Naive thymus-derived CD4-positive, alpha-beta T cell (primary cell): ENCODE results near the gene SETD2. TPM values are rescaled to one million over a fixed set of nuclear protein-coding genes. Genes with fewer than 3 reads are reported as not detected.
A peak's percentile ranks its signal among the peaks of the same experiment; 100 is the strongest.
"Not testable (repeated sequence)": the region's sequence is repeated elsewhere in the genome, so short reads cannot be mapped to it uniquely, and the experiment has no call there.

ENCODE experiments used
- ATAC-seq: fragments of 150-1000 bp; cut with Tn5 transposase; 2 replicates; pipeline ENCODE4 v1.10.0; 2021; ENCODE audit warnings: mild to moderate bottlenecking, moderate library complexity
- CTCF ChIA-PET: fragments of 350-600 bp; sonication (Branson Sonifier 250); formaldehyde crosslinking; loops from one replicate; lab custom pipeline; 2021; ENCODE audit warnings: antibody characterized with exemption; lab: Charles Lee
- POLR2A ChIA-PET: fragments of 350-600 bp; sonication (Branson Sonifier 250); formaldehyde crosslinking; loops from one replicate; lab custom pipeline; 2021; ENCODE audit warnings: antibody characterized with exemption, inconsistent platforms; lab: Charles Lee
- DNase-seq, 9 donors: peaks; one replicate each; pipeline versions ENCODE4 v3.0.0 to v3.0.0-alpha.2; 2020 to 2022; ENCODE audit warnings: mixed read lengths in 1 of 9
- H3K27ac ChIP-seq: one replicate; pipeline ENCODE4 v1.7.0; 2013; ENCODE audit warnings: mild to moderate bottlenecking, low read depth, low read length, moderate library complexity
- H3K27me3 ChIP-seq, 2 donors: one replicate each; pipeline ENCODE4 v1.7.0; 2013; ENCODE audit warnings: low read length in 2 of 2, mild to moderate bottlenecking in 2 of 2, moderate library complexity in 2 of 2; ENCODE audit not compliant: control insufficient read depth in 2 of 2, insufficient read depth in 2 of 2
- H3K36me3 ChIP-seq, 3 experiments: 1 replicate in 2 of 3; 2 replicates in 1 of 3; pipeline ENCODE4 v1.7.0; 2013; ENCODE audit warnings: low read length in 3 of 3, mild to moderate bottlenecking in 3 of 3, moderate library complexity in 1 of 3; ENCODE audit not compliant: insufficient read depth in 3 of 3, control insufficient read depth in 2 of 3
- H3K4me1 ChIP-seq, 2 donors: one replicate each; pipeline ENCODE4 v1.7.0; 2013; ENCODE audit warnings: low read length in 2 of 2, mild to moderate bottlenecking in 2 of 2, moderate library complexity in 1 of 2; ENCODE audit not compliant: control insufficient read depth in 2 of 2, insufficient read depth in 2 of 2
- H3K4me3 ChIP-seq: 2 replicates; pipeline ENCODE4 v1.7.0; 2013; ENCODE audit warnings: mild to moderate bottlenecking, low read length
- H3K9me3 ChIP-seq, 3 experiments: 1 replicate in 2 of 3; 2 replicates in 1 of 3; pipeline ENCODE4 v1.7.0; 2013; ENCODE audit warnings: low read length in 3 of 3; ENCODE audit not compliant: control insufficient read depth in 2 of 3
- H3K27ac Mint-ChIP-seq, 9 donors: one replicate each; pipeline ENCODE4 v1.8.0; 2020 to 2022; ENCODE audit warnings: mixed read lengths in 9 of 9, mild to moderate bottlenecking in 8 of 9, moderate library complexity in 5 of 9, inconsistent platforms in 2 of 9
- H3K27me3 Mint-ChIP-seq, 5 donors: one replicate each; pipeline ENCODE4 v1.8.0; 2021 to 2022; ENCODE audit warnings: mixed read lengths in 5 of 5, mild to moderate bottlenecking in 1 of 5
- H3K36me3 Mint-ChIP-seq, 5 donors: one replicate each; pipeline ENCODE4 v1.8.0; 2020 to 2022; ENCODE audit warnings: mixed read lengths in 5 of 5, mild to moderate bottlenecking in 3 of 5, inconsistent platforms in 1 of 5
- H3K4me1 Mint-ChIP-seq, 7 donors: one replicate each; pipeline ENCODE4 v1.8.0; 2020 to 2022; ENCODE audit warnings: mixed read lengths in 7 of 7, mild to moderate bottlenecking in 3 of 7, inconsistent platforms in 1 of 7
- H3K4me3 Mint-ChIP-seq, 10 donors: one replicate each; pipeline ENCODE4 v1.8.0; 2020 to 2022; ENCODE audit warnings: mild to moderate bottlenecking in 10 of 10, mixed read lengths in 10 of 10, moderate library complexity in 6 of 10, inconsistent platforms in 2 of 10
- H3K9me3 Mint-ChIP-seq, 11 donors: one replicate each; pipeline ENCODE4 v1.8.0; 2020 to 2022; ENCODE audit warnings: mixed read lengths in 11 of 11, mild to moderate bottlenecking in 4 of 11, inconsistent platforms in 1 of 11, moderate library complexity in 1 of 11
- intact Hi-C, 2 donors: fragments of 100-400 bp; cut with micrococcal nuclease; formaldehyde crosslinking; loops; one replicate each; pipeline ENCODE4 v1.15.1; 2023
- polyA plus RNA-seq, 2 donors: library from polyadenylated mRNA; unstranded; fragments of 300-500 nt; fragmentation: Illumina TruSeq; gene quantifications; one replicate each; pipeline ENCODE4 v1.2.3, GENCODE V29; 2021
- total RNA-seq, 6 experiments: library from RNA in 5 of 6; stranded (reverse) in 5 of 6; gene quantifications; 1 replicate in 5 of 6; 2 replicates in 1 of 6; pipeline ENCODE4 v1.2.3 and lab custom pipeline; 2021 to 2026

SETD2 gene
- total and polyA plus RNA-seq, 7 experiments from 2014 or later = 11.0 to 77.3 (median 70.0) TPM

DNA sequence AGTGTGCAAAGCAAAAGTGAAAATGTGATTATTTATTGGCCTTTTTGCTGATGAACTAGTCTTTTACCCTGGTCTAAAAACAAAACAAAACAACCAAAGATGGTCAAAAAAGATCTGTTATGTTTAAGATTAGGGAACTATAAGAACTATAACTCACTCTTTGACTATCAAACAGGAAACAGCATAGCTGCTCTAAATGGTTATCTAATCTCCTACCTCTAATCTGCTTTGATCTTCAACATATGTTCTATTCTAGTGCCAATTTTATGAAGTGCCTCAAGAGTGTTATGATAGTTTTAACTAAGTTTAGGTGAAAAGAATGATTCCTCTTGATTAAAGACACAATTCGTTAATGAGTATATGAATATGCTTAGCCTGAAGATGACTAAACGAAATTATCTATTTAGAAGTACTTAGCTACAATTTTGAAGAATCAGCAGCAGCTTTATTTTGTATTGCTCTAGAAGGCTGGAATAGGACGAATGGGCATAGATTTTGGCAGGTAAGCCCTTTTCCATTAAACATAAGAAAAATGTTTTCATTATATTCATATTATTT is 46.0 kb downstream of the SETD2 start:
- H3K36me3 ChIP-seq = peaks cover 3 to 47% (median 7%) of the 10 kb centered on the region in 3 experiments
- peaks cover 4 to 13% of the 10 kb centered on the region in 2 donors for H3K4me1 ChIP-seq
- H3K9me3 ChIP-seq = no peaks in the 10 kb centered on the region
- peak in 3 of 9 donors; percentile 15 to 25 (median 25) for DNase-seq
- peak overlapping the region; percentile 6 to 70 (median 28) for H3K27ac Mint-ChIP-seq
- H3K4me3 ChIP-seq = no peak overlapping the region
- peak; percentile 67 for ATAC-seq
- peaks cover 23 to 53% (median 31%) of the 10 kb centered on the region in 5 donors for H3K36me3 Mint-ChIP-seq
- intact Hi-C loops = loop anchor here in 1 of 2 donors (1.0 to 5.0 kb wide), 2 partner anchors 46 to 164 kb away; partner anchors contain the start of genes KIF9, KLHL18 and SETD2
- no peaks in the 10 kb centered on the region for H3K9me3 Mint-ChIP-seq
- H3K27me3 Mint-ChIP-seq = no peaks in the 10 kb centered on the region
- H3K27ac ChIP-seq = no peak overlapping the region
- POLR2A ChIA-PET = no interaction called here
- peaks cover 30 to 61% (median 53%) of the 10 kb centered on the region in 7 donors for H3K4me1 Mint-ChIP-seq
- peak overlapping the region in 9 of 10 donors; percentile 2 to 60 (median 19) for H3K4me3 Mint-ChIP-seq
- H3K27me3 ChIP-seq = no peaks in the 10 kb centered on the region
- CTCF ChIA-PET = no interaction called here

DNA sequence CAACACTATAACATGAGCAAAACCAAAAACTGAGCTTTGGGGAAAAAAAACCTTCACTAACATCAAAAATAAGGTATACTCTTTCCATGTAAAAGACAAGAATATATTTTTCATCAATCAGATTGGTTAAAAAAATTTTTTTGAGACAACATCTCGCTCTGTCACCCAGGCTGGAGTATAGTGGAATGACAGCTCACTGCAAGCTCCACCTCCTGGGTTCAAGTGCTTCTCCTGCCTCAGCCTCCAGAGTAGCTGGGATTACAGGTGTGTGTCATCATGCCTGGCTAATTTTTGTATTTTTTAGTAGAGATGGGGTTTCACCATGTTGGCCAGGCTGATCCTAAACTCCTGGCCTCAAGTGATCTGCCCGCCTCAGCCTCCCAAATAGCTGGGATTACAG is 48.4 kb downstream of the SETD2 start:
- CTCF ChIA-PET, H3K4me3 Mint-ChIP-seq, ATAC-seq, H3K27ac ChIP-seq, H3K4me3 ChIP-seq, DNase-seq, H3K27me3 Mint-ChIP-seq, H3K27me3 ChIP-seq, H3K9me3 Mint-ChIP-seq, H3K9me3 ChIP-seq, H3K4me1 ChIP-seq: not testable (repeated sequence)
- POLR2A ChIA-PET = interaction anchor here (1.2 kb wide), 1 partner anchor 49 kb away, joined by 4 read pairs; no protein-coding TSS in a partner anchor
- Mint-ChIP-seq H3K4me1 (peaks cover 18 to 42% (median 32%) of the 10 kb centered on the region in 7 donors), H3K27ac (peak overlapping the region in 1 of 9 donors; percentile 37), H3K36me3 (peaks cover 9 to 40% (median 21%) of the 10 kb centered on the region in 5 donors)
- intact Hi-C loops = loop anchor here in 1 of 2 donors (5.0 kb wide), 1 partner anchor 167 kb away; the partner anchor contains the start of genes KIF9 and KLHL18
- peaks cover 0 to 41% (median 0%) of the 10 kb centered on the region in 3 experiments for H3K36me3 ChIP-seq

DNA sequence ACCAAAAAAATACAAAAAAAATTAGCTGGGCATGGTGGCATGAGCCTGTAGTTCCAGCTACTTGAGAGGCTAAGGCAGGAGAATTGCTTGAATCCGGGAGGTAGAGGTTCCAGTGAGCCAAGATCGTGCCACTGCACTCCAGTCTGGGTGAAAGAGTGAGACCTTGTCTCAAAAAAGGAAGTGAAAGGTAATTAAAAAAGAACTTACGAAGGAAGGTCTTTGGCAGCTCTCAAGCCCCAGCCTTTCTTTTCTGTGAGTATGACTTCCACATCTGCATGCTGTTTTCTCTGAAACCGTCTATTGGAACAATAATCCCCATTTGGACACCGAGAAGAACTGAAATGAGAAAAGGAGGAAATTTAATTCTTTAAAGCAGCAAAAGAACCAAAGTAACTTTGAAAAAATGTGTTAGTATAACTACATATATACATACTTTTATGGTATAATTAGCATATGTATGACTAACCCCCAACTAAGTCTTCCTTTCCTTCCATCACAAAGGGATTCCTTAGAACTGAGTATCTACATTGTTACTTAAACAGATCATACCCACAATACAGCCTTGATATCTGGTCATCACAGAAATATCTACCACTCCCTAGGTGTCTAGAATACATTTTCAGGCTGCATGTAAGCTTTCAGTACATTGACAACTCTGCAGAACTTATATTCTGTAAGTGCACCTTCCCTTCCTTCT is 50.1 kb downstream of the SETD2 start:
- Histone ChIP-seq H3K36me3 (peaks cover 0 to 42% (median 0%) of the 10 kb centered on the region in 3 experiments), H3K9me3 (no peaks in the 10 kb centered on the region), H3K4me3 (no peak overlapping the region), H3K4me1 (peaks cover under 1 to 4% of the 10 kb centered on the region in 2 donors), H3K27me3 (no peaks in the 10 kb centered on the region), H3K27ac (no peak overlapping the region)
- CTCF ChIA-PET = no interaction called here
- no peak for DNase-seq
- ATAC-seq = no peak
- Mint-ChIP-seq H3K36me3 (peaks cover 0 to 38% (median 20%) of the 10 kb centered on the region in 5 donors), H3K4me1 (peaks cover 9 to 28% (median 19%) of the 10 kb centered on the region in 7 donors), H3K27me3 (no peaks in the 10 kb centered on the region), H3K4me3 (no peak overlapping the region), H3K9me3 (no peaks in the 10 kb centered on the region), H3K27ac (peak overlapping the region in 1 of 9 donors; percentile 13)
- intact Hi-C loops = no loop called here
- POLR2A ChIA-PET = interaction anchor here (0.5 to 1.0 kb wide), 4 partner anchors 10 to 207 kb away, joined by 3 to 4 read pairs (median 4); no protein-coding TSS in a partner anchor

DNA sequence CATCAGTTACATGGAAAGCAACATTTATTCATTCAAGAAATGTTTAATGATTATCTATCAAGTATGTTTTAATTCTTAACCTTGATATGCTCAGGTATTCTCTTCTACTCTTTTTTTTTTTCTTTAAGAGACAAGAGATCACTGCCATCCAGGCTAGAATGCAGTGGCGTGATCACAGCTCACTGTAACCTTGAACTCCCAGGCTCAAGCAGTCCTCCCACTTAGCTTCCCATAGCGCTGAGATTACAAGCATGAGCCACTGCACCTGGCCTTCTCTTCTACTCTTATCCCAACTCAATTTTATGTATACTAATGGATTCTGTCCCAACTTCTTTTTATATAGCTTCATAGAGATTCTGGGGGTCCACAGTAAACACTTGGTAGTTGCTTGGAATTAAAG is 50.9 kb downstream of the SETD2 start:
- no peaks in the 10 kb centered on the region for H3K27me3 Mint-ChIP-seq
- peaks cover 0 to 42% (median 0%) of the 10 kb centered on the region in 3 experiments for H3K36me3 ChIP-seq
- intact Hi-C loops = no loop called here
- H3K36me3 Mint-ChIP-seq = peaks cover 0 to 45% (median 21%) of the 10 kb centered on the region in 5 donors
- POLR2A ChIA-PET = interaction anchor here (0.6 to 1.0 kb wide), 3 partner anchors 19 to 208 kb away, joined by 3 to 4 read pairs (median 3); no protein-coding TSS in a partner anchor
- ATAC-seq (no peak), DNase-seq (no peak)
- H3K27me3 ChIP-seq = no peaks in the 10 kb centered on the region
- H3K4me1 Mint-ChIP-seq = peaks cover 8 to 26% (median 17%) of the 10 kb centered on the region in 7 donors
- no peaks in the 10 kb centered on the region for H3K9me3 Mint-ChIP-seq
- H3K27ac ChIP-seq = no peak overlapping the region
- CTCF ChIA-PET = no interaction called here
- H3K27ac Mint-ChIP-seq = peak overlapping the region in 1 of 9 donors; percentile 67
- peaks cover 0 to 3% of the 10 kb centered on the region in 2 donors for H3K4me1 ChIP-seq
- H3K4me3 Mint-ChIP-seq = no peak overlapping the region
- no peak overlapping the region for H3K4me3 ChIP-seq
- H3K9me3 ChIP-seq = no peaks in the 10 kb centered on the region

DNA sequence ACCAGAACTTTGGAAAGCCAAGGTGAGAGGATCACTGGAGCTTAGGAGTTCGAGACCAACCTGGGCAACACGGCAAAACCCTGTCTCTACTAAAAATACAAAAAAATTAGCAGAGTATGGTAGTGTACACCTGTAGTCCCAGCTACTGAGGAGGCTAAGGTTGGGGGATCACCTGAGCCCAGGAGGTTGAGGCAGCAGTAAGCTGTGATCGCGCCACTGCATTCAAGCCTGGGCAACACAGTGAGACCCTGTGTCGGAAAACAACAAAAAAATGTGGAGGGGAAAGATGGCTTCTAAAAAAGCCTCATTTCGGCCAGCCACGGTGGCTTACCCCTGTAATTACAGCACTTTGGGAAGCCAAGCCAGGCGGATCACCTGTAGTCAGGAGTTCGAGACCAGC is 54.5 kb downstream of the SETD2 start:
- H3K27ac ChIP-seq = no peak overlapping the region
- Mint-ChIP-seq H3K9me3 (peaks cover 0 to 2% (median 0%) of the 10 kb centered on the region in 11 donors), H3K36me3 (peaks cover 0 to 52% (median 21%) of the 10 kb centered on the region in 5 donors), H3K27me3 (no peaks in the 10 kb centered on the region), H3K4me3 (no peak overlapping the region), H3K4me1 (peaks cover 0 to 15% (median 8%) of the 10 kb centered on the region in 7 donors), H3K27ac (peak overlapping the region in 1 of 9 donors; percentile 7)
- no peak for DNase-seq
- H3K36me3 ChIP-seq = peaks cover 0 to 48% (median 4%) of the 10 kb centered on the region in 3 experiments
- ATAC-seq = no peak
- no peaks in the 10 kb centered on the region for H3K27me3 ChIP-seq
- H3K4me1 ChIP-seq = no peaks in the 10 kb centered on the region
- no peaks in the 10 kb centered on the region for H3K9me3 ChIP-seq
- POLR2A ChIA-PET = no interaction called here
- intact Hi-C loops = no loop called here
- CTCF ChIA-PET = interaction anchor here (0.8 kb wide), 1 partner anchor 16 kb away, joined by 3 read pairs; no protein-coding TSS in a partner anchor
- H3K4me3 ChIP-seq = no peak overlapping the region

DNA sequence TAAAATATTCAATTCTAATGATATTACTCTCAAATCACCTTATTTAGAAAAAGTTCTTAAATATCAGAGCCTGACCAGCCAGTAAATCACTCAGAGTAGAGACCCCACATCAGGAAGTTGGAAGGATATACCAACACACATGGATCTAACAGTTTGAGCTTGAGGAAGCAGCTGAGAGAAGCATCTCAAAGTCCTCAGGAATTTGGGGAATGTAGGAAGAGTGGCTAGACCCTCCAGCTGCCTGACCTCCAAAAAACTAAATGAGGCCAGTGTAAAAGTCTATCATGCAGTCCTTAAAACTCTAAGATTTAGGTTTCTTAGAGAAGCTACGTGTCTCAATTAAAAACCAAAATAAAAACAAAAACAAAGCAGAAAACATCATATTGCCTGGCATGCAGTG is 55.4 kb downstream of the SETD2 start:
- Mint-ChIP-seq H3K27ac (peak overlapping the region in 3 of 9 donors; percentile 36 to 56 (median 41)), H3K27me3 (no peaks in the 10 kb centered on the region), H3K4me3 (no peak overlapping the region), H3K4me1 (peaks cover 0 to 15% (median 4%) of the 10 kb centered on the region in 7 donors), H3K36me3 (peaks cover 0 to 43% (median 13%) of the 10 kb centered on the region in 5 donors), H3K9me3 (peaks cover 0 to 2% (median 0%) of the 10 kb centered on the region in 11 donors)
- ChIA-PET CTCF (interaction anchor here (0.8 kb wide), 1 partner anchor 15 kb away, joined by 3 read pairs; no protein-coding TSS in a partner anchor), POLR2A (no interaction called here)
- no peaks in the 10 kb centered on the region for H3K27me3 ChIP-seq
- H3K4me3 ChIP-seq = no peak overlapping the region
- H3K36me3 ChIP-seq = peaks cover 0 to 42% (median 4%) of the 10 kb centered on the region in 3 experiments
- no peak for DNase-seq
- no peaks in the 10 kb centered on the region for H3K9me3 ChIP-seq
- no peaks in the 10 kb centered on the region for H3K4me1 ChIP-seq
- ATAC-seq = no peak
- H3K27ac ChIP-seq = no peak overlapping the region
- intact Hi-C loops = no loop called here
